ENCODE results near the gene MINK1. TPM values are rescaled to one million over a fixed set of nuclear protein-coding genes. Genes with fewer than 3 reads are reported as not detected.

MINK1 gene
- total and polyA plus RNA-seq, 2 donors, result 10.2 to 83.8 TPM

DNA sequence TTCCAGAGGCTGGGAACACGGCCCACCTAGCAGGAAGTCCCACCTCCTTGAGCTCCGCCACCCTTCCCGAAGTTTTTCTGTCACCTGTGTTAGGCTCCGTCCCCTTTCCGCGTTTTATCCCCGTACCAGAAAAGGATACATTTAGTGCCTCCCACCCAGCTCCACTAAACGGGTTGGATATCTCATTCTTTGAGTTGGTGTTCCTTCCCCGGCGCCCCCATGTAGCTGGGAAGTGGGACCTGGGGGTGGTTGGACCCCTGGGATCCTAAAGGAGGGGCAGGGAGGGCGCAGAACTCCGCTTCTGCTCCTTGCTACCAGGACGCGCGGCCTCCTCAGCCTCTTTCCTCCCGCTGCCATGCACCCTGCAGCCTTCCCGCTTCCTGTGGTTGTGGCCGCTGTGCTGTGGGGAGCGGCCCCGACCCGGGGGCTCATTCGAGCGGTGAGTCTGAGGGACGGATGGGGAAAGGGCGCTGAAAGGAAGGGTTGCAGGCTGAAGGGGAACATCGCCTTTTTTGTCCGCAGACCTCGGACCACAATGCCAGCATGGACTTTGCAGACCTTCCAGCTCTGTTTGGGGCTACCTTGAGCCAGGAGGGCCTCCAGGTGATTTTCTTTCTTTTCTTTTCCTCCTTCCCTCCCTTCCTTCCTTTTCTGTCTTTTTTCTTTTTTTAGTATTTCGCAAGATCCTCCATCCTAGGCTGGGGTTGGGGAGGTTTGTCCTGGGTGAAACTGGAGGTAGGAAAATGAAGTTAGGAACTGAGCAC is 107.6 kb downstream of the MINK1 start:
- H3K4me3 ChIP-seq (ENCODE audit: low read length in 2 of 2), result peak overlapping the region; percentile 72 to 100
- no peaks in the 10 kb centered on the region for H3K27me3 ChIP-seq (ENCODE audit: control insufficient read depth in 2 of 2, insufficient read depth in 1 of 2, low read length in 1 of 2)
- H3K36me3 ChIP-seq (ENCODE audit: control insufficient read depth in 2 of 2, insufficient read depth in 2 of 2, low read length in 1 of 2), result peaks cover 52 to 71% of the 10 kb centered on the region in 2 donors
- H3K9me3 ChIP-seq (ENCODE audit: control insufficient read depth in 2 of 2, insufficient read depth in 1 of 2, low read length in 1 of 2), result no peaks in the 10 kb centered on the region
- H3K27ac ChIP-seq (ENCODE audit: low read depth in 1 of 2, low read length in 1 of 2), result peak overlapping the region; percentile 98 to 99
- peaks cover 43 to 60% of the 10 kb centered on the region in 2 donors for H3K4me1 ChIP-seq (ENCODE audit: control insufficient read depth in 2 of 2, insufficient read depth in 2 of 2, low read length in 2 of 2)
- DNase-seq (ENCODE audit: low read depth in 6 of 9, low spot score in 9 of 9), result peak in 5 of 9 donors; percentile 47 to 74 (median 54)
- under 1% methylated on average over 29 of the region's 29 CpGs for WGBS

DNA sequence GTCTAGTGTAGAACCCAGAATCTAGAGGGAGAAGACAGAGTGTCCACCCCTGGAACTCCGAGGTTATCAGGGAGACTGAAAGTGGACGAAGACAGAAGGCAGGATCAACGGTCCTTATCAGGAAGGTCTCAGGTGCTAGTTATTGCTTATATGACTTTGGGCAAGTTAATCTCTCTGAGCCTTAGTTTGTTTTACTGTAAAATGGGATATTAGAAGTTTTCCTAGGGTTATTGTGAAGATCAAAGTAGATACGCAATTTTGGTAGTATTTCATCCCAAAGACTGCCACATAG is 108.1 kb downstream of the MINK1 start:
- Histone ChIP-seq H3K27me3 (ENCODE audit: control insufficient read depth in 2 of 2, insufficient read depth in 1 of 2, low read length in 1 of 2) (no peaks in the 10 kb centered on the region), H3K9me3 (ENCODE audit: control insufficient read depth in 2 of 2, insufficient read depth in 1 of 2, low read length in 1 of 2) (no peaks in the 10 kb centered on the region), H3K36me3 (ENCODE audit: control insufficient read depth in 2 of 2, insufficient read depth in 2 of 2, low read length in 1 of 2) (peaks cover 49 to 71% of the 10 kb centered on the region in 2 donors), H3K4me3 (ENCODE audit: low read length in 2 of 2) (peak overlapping the region; percentile 72 to 100), H3K4me1 (ENCODE audit: control insufficient read depth in 2 of 2, insufficient read depth in 2 of 2, low read length in 2 of 2) (peaks cover 47 to 65% of the 10 kb centered on the region in 2 donors), H3K27ac (ENCODE audit: low read depth in 1 of 2, low read length in 1 of 2) (peak overlapping the region in 1 of 2 donors; percentile 99)
- WGBS, result 56% methylated on average over 4 of the region's 4 CpGs
- DNase-seq (ENCODE audit: low read depth in 6 of 9, low spot score in 9 of 9), result no peak

DNA sequence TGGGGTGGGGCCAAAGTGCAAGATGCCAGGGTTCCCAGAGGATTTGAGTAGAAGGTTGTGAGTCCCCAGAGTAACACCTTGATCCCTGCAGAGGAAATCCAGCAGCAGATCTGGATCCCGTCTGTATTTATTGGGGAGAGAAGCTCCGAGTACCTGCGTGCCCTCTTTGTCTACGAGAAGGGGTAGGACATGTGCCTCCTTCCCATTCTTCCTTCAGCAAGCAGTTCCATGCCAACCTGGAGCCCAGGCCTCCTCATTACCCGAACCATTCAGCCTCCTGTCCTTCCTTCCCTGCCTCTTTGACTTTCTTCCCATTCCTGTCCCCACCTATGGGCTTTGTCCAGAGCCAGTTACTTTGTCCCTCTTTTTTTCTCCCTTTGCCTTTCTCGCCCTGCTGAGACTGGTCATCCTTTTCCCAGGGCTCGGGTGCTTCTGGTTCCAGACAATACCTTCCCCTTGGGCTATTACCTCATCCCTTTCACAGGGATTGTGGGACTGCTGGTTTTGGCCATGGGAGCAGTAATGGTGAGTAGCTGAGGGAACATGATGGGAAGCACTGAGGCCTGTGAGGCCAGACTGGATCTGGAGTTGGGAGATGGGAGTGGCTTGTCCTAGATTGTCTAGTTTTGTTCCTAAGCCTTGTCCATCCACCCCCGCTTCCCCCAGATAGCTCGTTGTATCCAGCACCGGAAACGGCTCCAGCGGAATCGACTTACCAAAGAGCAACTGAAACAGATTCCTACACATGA is 109.8 kb downstream of the MINK1 start:
- no peak for DNase-seq (ENCODE audit: low read depth in 6 of 9, low spot score in 9 of 9)
- Histone ChIP-seq H3K4me1 (ENCODE audit: control insufficient read depth in 2 of 2, insufficient read depth in 2 of 2, low read length in 2 of 2) (peaks cover 47 to 71% of the 10 kb centered on the region in 2 donors), H3K36me3 (ENCODE audit: control insufficient read depth in 2 of 2, insufficient read depth in 2 of 2, low read length in 1 of 2) (peaks cover 40 to 67% of the 10 kb centered on the region in 2 donors), H3K9me3 (ENCODE audit: control insufficient read depth in 2 of 2, insufficient read depth in 1 of 2, low read length in 1 of 2) (peaks cover 0 to 2% of the 10 kb centered on the region in 2 donors), H3K4me3 (ENCODE audit: low read length in 2 of 2) (no peak overlapping the region), H3K27me3 (ENCODE audit: control insufficient read depth in 2 of 2, insufficient read depth in 1 of 2, low read length in 1 of 2) (no peaks in the 10 kb centered on the region), H3K27ac (ENCODE audit: low read depth in 1 of 2, low read length in 1 of 2) (peak overlapping the region; percentile 15 to 99)
- 96% methylated on average over 13 of the region's 13 CpGs for WGBS

DNA sequence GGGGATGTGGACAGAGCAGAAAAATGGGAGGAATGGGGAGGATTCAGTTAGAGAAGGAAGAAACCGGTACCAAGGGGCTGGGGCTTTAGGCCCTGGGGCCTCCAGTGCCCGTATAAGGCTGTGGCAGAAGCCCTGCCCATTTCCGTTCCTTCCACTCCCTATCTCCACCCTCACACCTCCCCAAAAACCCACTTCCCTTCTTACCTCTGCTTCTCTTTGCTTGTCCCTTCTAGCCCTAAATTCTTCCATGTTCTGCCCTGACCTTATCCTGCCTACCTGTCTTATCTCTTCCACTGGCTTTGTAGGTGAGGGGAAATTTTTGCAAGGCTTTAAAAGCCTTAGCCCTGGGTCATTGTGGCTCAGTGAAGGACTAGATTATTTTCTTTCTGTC is 111.0 kb downstream of the MINK1 start:
- peak in 4 of 9 donors; percentile 55 to 80 (median 58) for DNase-seq (ENCODE audit: low read depth in 6 of 9, low spot score in 9 of 9)
- 0% methylated on average over 3 of the region's 3 CpGs for WGBS
- H3K27ac ChIP-seq (ENCODE audit: low read depth in 1 of 2, low read length in 1 of 2), result peak overlapping the region; percentile 95 to 99
- no peaks in the 10 kb centered on the region for H3K27me3 ChIP-seq (ENCODE audit: control insufficient read depth in 2 of 2, insufficient read depth in 1 of 2, low read length in 1 of 2)
- peaks cover 38 to 62% of the 10 kb centered on the region in 2 donors for H3K4me1 ChIP-seq (ENCODE audit: control insufficient read depth in 2 of 2, insufficient read depth in 2 of 2, low read length in 2 of 2)
- peak overlapping the region; percentile 100 for H3K4me3 ChIP-seq (ENCODE audit: low read length in 2 of 2)
- peaks cover 0 to 5% of the 10 kb centered on the region in 2 donors for H3K9me3 ChIP-seq (ENCODE audit: control insufficient read depth in 2 of 2, insufficient read depth in 1 of 2, low read length in 1 of 2)
- peaks cover 35 to 61% of the 10 kb centered on the region in 2 donors for H3K36me3 ChIP-seq (ENCODE audit: control insufficient read depth in 2 of 2, insufficient read depth in 2 of 2, low read length in 1 of 2)

DNA sequence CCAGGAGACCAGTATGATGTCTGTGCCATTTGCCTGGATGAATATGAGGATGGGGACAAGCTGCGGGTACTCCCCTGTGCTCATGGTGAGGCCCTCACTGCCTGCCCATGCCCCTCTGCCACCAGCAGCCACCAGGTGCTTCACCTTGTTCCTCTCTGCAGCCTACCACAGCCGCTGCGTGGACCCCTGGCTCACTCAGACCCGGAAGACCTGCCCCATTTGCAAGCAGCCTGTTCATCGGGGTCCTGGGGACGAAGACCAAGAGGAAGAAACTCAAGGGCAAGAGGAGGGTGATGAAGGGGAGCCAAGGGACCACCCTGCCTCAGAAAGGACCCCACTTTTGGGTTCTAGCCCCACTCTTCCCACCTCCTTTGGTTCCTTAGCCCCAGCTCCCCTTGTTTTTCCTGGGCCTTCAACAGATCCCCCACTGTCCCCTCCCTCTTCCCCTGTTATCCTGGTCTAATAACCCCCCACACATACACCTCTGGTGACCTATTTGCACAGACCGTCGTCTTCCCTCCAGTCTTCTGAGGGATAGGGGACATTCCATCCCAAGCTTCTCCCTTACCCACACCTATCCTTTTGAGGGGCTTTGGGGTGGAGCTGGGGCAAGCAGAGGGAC is 111.5 kb downstream of the MINK1 start:
- H3K9me3 ChIP-seq (ENCODE audit: control insufficient read depth in 2 of 2, insufficient read depth in 1 of 2, low read length in 1 of 2), result peaks cover 0 to 5% of the 10 kb centered on the region in 2 donors
- H3K27ac ChIP-seq (ENCODE audit: low read depth in 1 of 2, low read length in 1 of 2), result peak overlapping the region; percentile 95 to 99
- DNase-seq (ENCODE audit: low read depth in 6 of 9, low spot score in 9 of 9), result no peak
- H3K4me3 ChIP-seq (ENCODE audit: low read length in 2 of 2), result peak overlapping the region; percentile 100
- peaks cover 35 to 61% of the 10 kb centered on the region in 2 donors for H3K36me3 ChIP-seq (ENCODE audit: control insufficient read depth in 2 of 2, insufficient read depth in 2 of 2, low read length in 1 of 2)
- H3K4me1 ChIP-seq (ENCODE audit: control insufficient read depth in 2 of 2, insufficient read depth in 2 of 2, low read length in 2 of 2), result peaks cover 36 to 61% of the 10 kb centered on the region in 2 donors
- WGBS, result 54% methylated on average over 8 of the region's 8 CpGs
- H3K27me3 ChIP-seq (ENCODE audit: control insufficient read depth in 2 of 2, insufficient read depth in 1 of 2, low read length in 1 of 2), result no peaks in the 10 kb centered on the region

DNA sequence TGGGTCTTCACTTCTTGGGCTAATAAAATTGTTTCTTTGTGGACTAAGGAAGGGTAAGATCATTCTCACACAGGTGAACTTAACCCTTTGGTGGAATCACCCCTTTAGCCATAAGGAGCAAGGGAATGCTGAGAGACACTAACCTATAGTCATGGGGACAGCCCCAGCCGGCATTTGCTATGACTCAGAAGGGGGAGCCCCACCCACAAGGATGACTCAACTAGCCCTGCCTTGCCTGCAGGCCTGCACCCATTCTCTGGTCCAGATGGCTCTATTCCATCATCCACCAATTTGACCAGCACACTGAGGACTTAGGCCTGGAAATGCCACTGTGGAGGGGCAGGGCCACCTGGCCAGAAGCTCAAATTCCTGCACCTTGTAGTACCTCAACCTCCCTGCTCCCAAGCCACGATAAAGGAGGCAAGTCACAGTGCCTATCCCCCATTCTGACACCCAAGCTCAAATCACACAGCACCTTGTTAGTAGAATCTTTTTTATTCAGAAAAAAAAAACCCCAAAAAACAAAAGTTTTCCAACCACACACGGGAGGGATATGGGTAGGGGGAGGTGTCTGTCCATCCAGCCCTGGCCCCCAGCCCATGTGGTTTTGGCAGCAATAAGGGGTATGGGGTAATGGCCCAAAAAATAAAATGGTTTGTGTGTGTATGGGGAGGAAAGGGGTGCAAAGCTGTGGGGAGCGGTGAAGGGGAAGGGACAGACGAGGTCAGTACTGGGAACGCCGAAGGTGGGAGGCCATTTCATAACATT is 112.2 kb downstream of the MINK1 start:
- 72% methylated on average over 7 of the region's 7 CpGs for WGBS
- H3K36me3 ChIP-seq (ENCODE audit: control insufficient read depth in 2 of 2, insufficient read depth in 2 of 2, low read length in 1 of 2), result peaks cover 35 to 61% of the 10 kb centered on the region in 2 donors
- peaks cover 0 to 4% of the 10 kb centered on the region in 2 donors for H3K27me3 ChIP-seq (ENCODE audit: control insufficient read depth in 2 of 2, insufficient read depth in 1 of 2, low read length in 1 of 2)
- peak in 1 of 9 donors; percentile 56 for DNase-seq (ENCODE audit: low read depth in 6 of 9, low spot score in 9 of 9)
- peaks cover 39 to 65% of the 10 kb centered on the region in 2 donors for H3K4me1 ChIP-seq (ENCODE audit: control insufficient read depth in 2 of 2, insufficient read depth in 2 of 2, low read length in 2 of 2)
- peaks cover 0 to 5% of the 10 kb centered on the region in 2 donors for H3K9me3 ChIP-seq (ENCODE audit: control insufficient read depth in 2 of 2, insufficient read depth in 1 of 2, low read length in 1 of 2)
- H3K27ac ChIP-seq (ENCODE audit: low read depth in 1 of 2, low read length in 1 of 2), result peak overlapping the region; percentile 95 to 99
- peak overlapping the region; percentile 100 for H3K4me3 ChIP-seq (ENCODE audit: low read length in 2 of 2)

DNA sequence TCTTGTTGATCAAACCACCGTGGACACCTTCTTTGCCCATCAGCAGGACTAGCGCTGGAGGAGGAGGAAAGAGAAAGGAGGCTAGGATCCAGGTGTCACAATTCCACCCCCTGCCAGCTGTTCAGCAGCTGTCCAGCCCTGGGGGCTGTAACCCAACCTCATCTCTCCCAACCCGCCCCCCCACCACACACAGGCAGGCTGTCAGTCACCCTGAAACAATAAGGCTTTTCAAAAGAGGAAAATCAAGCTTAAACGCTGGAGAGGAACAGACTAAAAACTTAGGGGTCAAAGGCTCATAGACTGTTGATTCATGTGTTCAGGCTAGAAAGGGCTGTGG is 112.8 kb downstream of the MINK1 start:
- DNase-seq (ENCODE audit: low read depth in 6 of 9, low spot score in 9 of 9), result no peak
- peaks cover 0 to 5% of the 10 kb centered on the region in 2 donors for H3K9me3 ChIP-seq (ENCODE audit: control insufficient read depth in 2 of 2, insufficient read depth in 1 of 2, low read length in 1 of 2)
- H3K27ac ChIP-seq (ENCODE audit: low read depth in 1 of 2, low read length in 1 of 2), result peak overlapping the region in 1 of 2 donors; percentile 99
- peaks cover 35 to 61% of the 10 kb centered on the region in 2 donors for H3K36me3 ChIP-seq (ENCODE audit: control insufficient read depth in 2 of 2, insufficient read depth in 2 of 2, low read length in 1 of 2)
- WGBS, result 65% methylated on average over 4 of the region's 4 CpGs
- peak overlapping the region; percentile 100 for H3K4me3 ChIP-seq (ENCODE audit: low read length in 2 of 2)
- H3K4me1 ChIP-seq (ENCODE audit: control insufficient read depth in 2 of 2, insufficient read depth in 2 of 2, low read length in 2 of 2), result peaks cover 42 to 69% of the 10 kb centered on the region in 2 donors
- peaks cover 0 to 5% of the 10 kb centered on the region in 2 donors for H3K27me3 ChIP-seq (ENCODE audit: control insufficient read depth in 2 of 2, insufficient read depth in 1 of 2, low read length in 1 of 2)

DNA sequence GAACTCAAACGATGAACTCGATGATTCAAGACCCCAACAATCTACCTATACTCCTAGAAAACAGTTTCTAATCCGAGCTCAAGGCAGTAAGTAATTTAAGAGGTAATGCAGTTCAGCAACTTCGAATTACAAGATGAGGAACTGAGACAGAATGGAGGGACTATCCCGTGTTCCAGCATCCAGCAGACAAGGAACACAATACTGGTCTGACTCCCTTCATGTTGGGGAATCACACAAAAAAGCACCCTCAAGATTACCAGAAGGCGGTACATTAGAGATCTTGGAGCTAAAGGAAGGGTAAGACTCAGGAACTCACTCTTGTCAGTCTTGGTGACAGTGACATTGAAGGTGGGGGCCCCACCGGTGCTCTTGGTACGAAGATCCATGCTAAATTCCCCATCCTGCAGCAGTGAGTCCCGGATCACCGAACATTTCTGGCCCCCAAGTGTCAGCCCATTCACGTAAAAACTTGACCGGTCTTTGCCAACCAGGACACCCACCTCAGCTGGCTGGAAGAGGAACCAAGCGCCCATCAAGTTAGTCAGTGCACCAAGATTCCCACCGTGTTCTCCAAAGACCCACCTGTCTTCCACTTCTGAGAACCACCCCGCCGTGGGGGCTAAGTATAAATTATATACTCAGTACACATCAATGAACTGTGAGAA is 113.3 kb downstream of the MINK1 start:
- Histone ChIP-seq H3K27me3 (ENCODE audit: control insufficient read depth in 2 of 2, insufficient read depth in 1 of 2, low read length in 1 of 2) (peaks cover 0 to 5% of the 10 kb centered on the region in 2 donors), H3K4me3 (ENCODE audit: low read length in 2 of 2) (peak overlapping the region; percentile 100), H3K4me1 (ENCODE audit: control insufficient read depth in 2 of 2, insufficient read depth in 2 of 2, low read length in 2 of 2) (peaks cover 44 to 69% of the 10 kb centered on the region in 2 donors), H3K27ac (ENCODE audit: low read depth in 1 of 2, low read length in 1 of 2) (peak overlapping the region; percentile 99 to 100), H3K36me3 (ENCODE audit: control insufficient read depth in 2 of 2, insufficient read depth in 2 of 2, low read length in 1 of 2) (peaks cover 35 to 60% of the 10 kb centered on the region in 2 donors), H3K9me3 (ENCODE audit: control insufficient read depth in 2 of 2, insufficient read depth in 1 of 2, low read length in 1 of 2) (peaks cover 0 to 5% of the 10 kb centered on the region in 2 donors)
- DNase-seq (ENCODE audit: low read depth in 6 of 9, low spot score in 9 of 9), result no peak
- WGBS, result 41% methylated on average over 16 of the region's 16 CpGs
